Neural cell (in vitro differentiated cells): ENCODE measurements around the gene MID2. TPM values are rescaled to one million over a fixed set of nuclear protein-coding genes. Genes with fewer than 3 reads are reported as not detected.

Experiments used
- H2AFZ ChIP-seq: fragments of 200-600, 300-800 bp; sonication (generic), shearing (Covaris generic); 2 replicates; pipeline ENCODE4 v1.6.0; 2014; ENCODE audit warnings: low read depth, mild to moderate bottlenecking, antibody characterized with exemption, low read length, moderate library complexity
- H3F3A ChIP-seq: fragments of 200-600 bp; shearing (Covaris generic); 2 replicates; pipeline ENCODE4 v1.6.1; 2016; ENCODE audit warnings: mild to moderate bottlenecking, moderate library complexity, mixed read lengths, antibody characterized with exemption, low read length; ENCODE audit not compliant: insufficient read depth, poor library complexity, severe bottlenecking
- H3K27ac ChIP-seq: fragments of 200-600, 300-800 bp; sonication (generic), shearing (Covaris generic); 2 replicates; pipeline ENCODE4 v1.5.1; 2014; ENCODE audit warnings: mild to moderate bottlenecking, low read length, moderate library complexity
- H3K27me3 ChIP-seq: fragments of 300-800, 200-600 bp; sonication (generic), shearing (Covaris generic); 2 replicates; pipeline ENCODE4 v1.6.0; 2014; ENCODE audit warnings: mild to moderate bottlenecking, low read depth, low read length, moderate library complexity; ENCODE audit not compliant: insufficient read depth
- H3K36me3 ChIP-seq: fragments of 300-800, 200-600 bp; sonication (generic), shearing (Covaris generic); 2 replicates; pipeline ENCODE4 v1.5.1; 2014; ENCODE audit warnings: mild to moderate bottlenecking, antibody characterized with exemption, low read length, moderate library complexity; ENCODE audit not compliant: insufficient read depth
- H3K4me2 ChIP-seq: fragments of 300-800, 200-600 bp; sonication (generic), shearing (Covaris generic); 2 replicates; pipeline ENCODE4 v1.6.0; 2014; ENCODE audit warnings: mild to moderate bottlenecking, low read length
- H3K4me3 ChIP-seq: fragments of 300-800, 200-600 bp; sonication (generic), shearing (Covaris generic); 2 replicates; pipeline ENCODE4 v1.5.1; 2014; ENCODE audit warnings: mild to moderate bottlenecking, low read length, moderate library complexity
- H3K79me2 ChIP-seq: fragments of 200-600 bp; shearing (Covaris generic); replicated peaks from 2 replicates; pipeline ENCODE4 v1.6.0; 2014; ENCODE audit warnings: mild to moderate bottlenecking, low read length, moderate library complexity; ENCODE audit not compliant: insufficient read depth
- H3K9ac ChIP-seq: fragments of 300-800, 200-600 bp; sonication (generic), shearing (Covaris generic); 2 replicates; pipeline ENCODE4 v1.6.1; 2016; ENCODE audit warnings: mild to moderate bottlenecking, low read length, mixed read lengths
- H3K9me2 ChIP-seq: fragments of 200-600 bp; shearing (Covaris generic); 2 replicates; pipeline ENCODE4 v1.6.1; 2016; ENCODE audit warnings: mild to moderate bottlenecking, low read length, mixed read lengths; ENCODE audit not compliant: insufficient read depth
- H3K9me3 ChIP-seq: fragments of 200-600, 300-800 bp; sonication (generic), shearing (Covaris generic); 2 replicates; pipeline ENCODE4 v1.6.1; 2016; ENCODE audit warnings: mild to moderate bottlenecking, mixed run types, low read length, moderate library complexity, mixed read lengths
- H4K20me1 ChIP-seq: fragments of 200-600 bp; shearing (Covaris generic); 2 replicates; pipeline ENCODE4 v1.6.1; 2016; ENCODE audit warnings: mild to moderate bottlenecking, mixed run types; ENCODE audit not compliant: insufficient read depth
- EP300 ChIP-seq: fragments of 450-650 bp; conservative IDR thresholded peaks from 2 replicates; pipeline ENCODE4 v1.6.1; 2014; ENCODE audit warnings: antibody characterized with exemption, mild to moderate bottlenecking, moderate library complexity; ENCODE audit not compliant: poor library complexity, severe bottlenecking
- EZH2 ChIP-seq: fragments of 200-600, 300-800 bp; shearing (Covaris generic), sonication (generic); IDR thresholded peaks from 2 replicates; pipeline ENCODE4 v1.6.1; 2014; ENCODE audit warnings: antibody characterized with exemption, low read length, borderline replicate concordance, mild to moderate bottlenecking; ENCODE audit not compliant: insufficient read depth, poor library complexity, severe bottlenecking
- MXI1 ChIP-seq: fragments of 450-650 bp; conservative IDR thresholded peaks from 2 replicates; pipeline ENCODE4 v1.6.1; 2014; ENCODE audit warnings: antibody characterized with exemption, mild to moderate bottlenecking; ENCODE audit not compliant: poor library complexity, severe bottlenecking
- POLR2AphosphoS5 ChIP-seq: IDR thresholded peaks from 2 replicates; pipeline ENCODE4 v1.6.1; 2012
- RAD21 ChIP-seq: fragments of 450-650 bp; conservative IDR thresholded peaks from 2 replicates; pipeline ENCODE4 v1.6.1; 2014; ENCODE audit warnings: antibody characterized with exemption, mild to moderate bottlenecking, moderate library complexity
- SMC3 ChIP-seq: fragments of 450-650 bp; conservative IDR thresholded peaks from 2 replicates; pipeline ENCODE4 v1.6.1; 2014; ENCODE audit warnings: antibody characterized with exemption, mild to moderate bottlenecking, moderate library complexity; ENCODE audit not compliant: poor library complexity
- TAF1 ChIP-seq: IDR thresholded peaks from 2 replicates; pipeline ENCODE4 v1.6.1; 2012; ENCODE audit warnings: low read depth
- polyA plus RNA-seq: library from polyadenylated mRNA; depleted of rRNA; stranded (reverse); fragments of >200 nt; gene quantifications from 2 replicates; pipeline ENCODE4 v1.2.3, GENCODE V29; 2014
- TF ChIP-seq, protein P1 (sequence below): fragments of 450-650 bp; IDR thresholded peaks from 2 replicates; pipeline ENCODE4 v1.5.1; 2014; ENCODE audit warnings: antibody characterized with exemption, mild to moderate bottlenecking, moderate library complexity; ENCODE audit not compliant: poor library complexity, severe bottlenecking
- TF ChIP-seq, protein P2 (sequence below): IDR thresholded peaks from 2 replicates; pipeline ENCODE4 v1.6.1; 2012; ENCODE audit warnings: borderline replicate concordance

MID2 gene
- polyA plus RNA-seq, 1 donor from 2014 or later, result 4.2 TPM

DNA sequence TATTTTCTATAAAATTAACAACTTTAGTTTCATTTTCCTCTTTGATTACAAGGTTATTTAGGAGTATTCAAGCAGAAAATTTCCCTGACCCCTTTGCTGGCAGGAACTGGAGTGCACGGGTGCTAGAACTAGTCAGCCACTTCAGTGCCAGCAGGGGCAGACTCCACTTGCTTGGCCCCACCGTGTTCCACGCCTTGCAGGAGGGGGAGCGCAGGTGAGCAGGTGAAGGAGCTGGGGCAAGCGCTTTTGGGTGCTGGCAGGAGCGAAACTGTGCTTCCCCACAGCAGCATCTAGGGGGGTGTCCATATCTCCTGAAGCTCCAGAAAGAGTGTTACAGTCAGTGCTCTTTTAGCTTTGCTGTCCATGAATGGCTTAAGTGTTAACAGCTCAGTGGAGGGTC lies 45.5 kb downstream of the MID2 start:
- Histone ChIP-seq H3K4me3 (no peak overlapping the region), H3K4me2 (no peak overlapping the region), H3K27me3 (no peaks in the 10 kb centered on the region), H2AFZ (no peak overlapping the region), H4K20me1 (no peaks in the 10 kb centered on the region), H3F3A (no peaks in the 10 kb centered on the region), H3K79me2 (no peaks in the 10 kb centered on the region), H3K9ac (no peak overlapping the region), H3K36me3 (no peaks in the 10 kb centered on the region), H3K27ac (no peak overlapping the region), H3K9me2 (no peaks in the 10 kb centered on the region), H3K9me3 (no peaks in the 10 kb centered on the region)
- TF ChIP-seq POLR2AphosphoS5, result no peak
- no peak for TF ChIP-seq MXI1
- no peak for TF ChIP-seq TAF1
- TF ChIP-seq EP300, result no peak
- TF ChIP-seq, protein P1, sequence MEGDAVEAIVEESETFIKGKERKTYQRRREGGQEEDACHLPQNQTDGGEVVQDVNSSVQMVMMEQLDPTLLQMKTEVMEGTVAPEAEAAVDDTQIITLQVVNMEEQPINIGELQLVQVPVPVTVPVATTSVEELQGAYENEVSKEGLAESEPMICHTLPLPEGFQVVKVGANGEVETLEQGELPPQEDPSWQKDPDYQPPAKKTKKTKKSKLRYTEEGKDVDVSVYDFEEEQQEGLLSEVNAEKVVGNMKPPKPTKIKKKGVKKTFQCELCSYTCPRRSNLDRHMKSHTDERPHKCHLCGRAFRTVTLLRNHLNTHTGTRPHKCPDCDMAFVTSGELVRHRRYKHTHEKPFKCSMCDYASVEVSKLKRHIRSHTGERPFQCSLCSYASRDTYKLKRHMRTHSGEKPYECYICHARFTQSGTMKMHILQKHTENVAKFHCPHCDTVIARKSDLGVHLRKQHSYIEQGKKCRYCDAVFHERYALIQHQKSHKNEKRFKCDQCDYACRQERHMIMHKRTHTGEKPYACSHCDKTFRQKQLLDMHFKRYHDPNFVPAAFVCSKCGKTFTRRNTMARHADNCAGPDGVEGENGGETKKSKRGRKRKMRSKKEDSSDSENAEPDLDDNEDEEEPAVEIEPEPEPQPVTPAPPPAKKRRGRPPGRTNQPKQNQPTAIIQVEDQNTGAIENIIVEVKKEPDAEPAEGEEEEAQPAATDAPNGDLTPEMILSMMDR, result no peak
- TF ChIP-seq, protein P2, sequence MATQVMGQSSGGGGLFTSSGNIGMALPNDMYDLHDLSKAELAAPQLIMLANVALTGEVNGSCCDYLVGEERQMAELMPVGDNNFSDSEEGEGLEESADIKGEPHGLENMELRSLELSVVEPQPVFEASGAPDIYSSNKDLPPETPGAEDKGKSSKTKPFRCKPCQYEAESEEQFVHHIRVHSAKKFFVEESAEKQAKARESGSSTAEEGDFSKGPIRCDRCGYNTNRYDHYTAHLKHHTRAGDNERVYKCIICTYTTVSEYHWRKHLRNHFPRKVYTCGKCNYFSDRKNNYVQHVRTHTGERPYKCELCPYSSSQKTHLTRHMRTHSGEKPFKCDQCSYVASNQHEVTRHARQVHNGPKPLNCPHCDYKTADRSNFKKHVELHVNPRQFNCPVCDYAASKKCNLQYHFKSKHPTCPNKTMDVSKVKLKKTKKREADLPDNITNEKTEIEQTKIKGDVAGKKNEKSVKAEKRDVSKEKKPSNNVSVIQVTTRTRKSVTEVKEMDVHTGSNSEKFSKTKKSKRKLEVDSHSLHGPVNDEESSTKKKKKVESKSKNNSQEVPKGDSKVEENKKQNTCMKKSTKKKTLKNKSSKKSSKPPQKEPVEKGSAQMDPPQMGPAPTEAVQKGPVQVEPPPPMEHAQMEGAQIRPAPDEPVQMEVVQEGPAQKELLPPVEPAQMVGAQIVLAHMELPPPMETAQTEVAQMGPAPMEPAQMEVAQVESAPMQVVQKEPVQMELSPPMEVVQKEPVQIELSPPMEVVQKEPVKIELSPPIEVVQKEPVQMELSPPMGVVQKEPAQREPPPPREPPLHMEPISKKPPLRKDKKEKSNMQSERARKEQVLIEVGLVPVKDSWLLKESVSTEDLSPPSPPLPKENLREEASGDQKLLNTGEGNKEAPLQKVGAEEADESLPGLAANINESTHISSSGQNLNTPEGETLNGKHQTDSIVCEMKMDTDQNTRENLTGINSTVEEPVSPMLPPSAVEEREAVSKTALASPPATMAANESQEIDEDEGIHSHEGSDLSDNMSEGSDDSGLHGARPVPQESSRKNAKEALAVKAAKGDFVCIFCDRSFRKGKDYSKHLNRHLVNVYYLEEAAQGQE, result no peak
- TF ChIP-seq RAD21, result no peak

GRCh38 chrX:107878106-107878505 lies 52.4 kb downstream of the MID2 start:
- H3K9ac ChIP-seq, result no peak overlapping the region
- H3K27me3 ChIP-seq, result no peaks in the 10 kb centered on the region
- H3K79me2 ChIP-seq, result no peaks in the 10 kb centered on the region
- H3K9me2 ChIP-seq, result no peaks in the 10 kb centered on the region
- TF ChIP-seq, protein P1, result no peak
- no peak for TF ChIP-seq RAD21
- no peak for TF ChIP-seq EZH2
- no peak for TF ChIP-seq POLR2AphosphoS5
- TF ChIP-seq EP300, result no peak
- no peak for TF ChIP-seq MXI1
- TF ChIP-seq, protein P2, result no peak
- TF ChIP-seq TAF1, result no peak
- TF ChIP-seq SMC3, result no peak
- no peak overlapping the region for H3K27ac ChIP-seq
- no peak overlapping the region for H2AFZ ChIP-seq
- no peak overlapping the region for H3K4me3 ChIP-seq
- no peaks in the 10 kb centered on the region for H3F3A ChIP-seq
- H3K9me3 ChIP-seq, result no peaks in the 10 kb centered on the region
- H4K20me1 ChIP-seq, result no peaks in the 10 kb centered on the region
- no peak overlapping the region for H3K4me2 ChIP-seq
- H3K36me3 ChIP-seq, result no peaks in the 10 kb centered on the region
